Spinal cord (tissue), 10 donors: Measurements from ENCODE around the gene PALD1. TPM values are rescaled to one million over a fixed set of nuclear protein-coding genes. Genes with fewer than 3 reads are reported as not detected.

Experiments used
- DNase-seq, 6 donors: peaks; one replicate each; pipeline versions ENCODE4 v3.0.0 to v3.0.0-alpha.2; 2013 to 2015; ENCODE audit warnings: low spot score in 6 of 6, low read depth in 4 of 6
- H3K27ac ChIP-seq: one replicate; pipeline ENCODE4 v1.5.1; 2013; ENCODE audit warnings: low read depth, low read length, control low read depth
- H3K27me3 ChIP-seq: one replicate; pipeline ENCODE4 v1.6.1; 2013; ENCODE audit warnings: low read length; ENCODE audit not compliant: control insufficient read depth, insufficient read depth
- H3K36me3 ChIP-seq: one replicate; pipeline ENCODE4 v1.6.1; 2013; ENCODE audit warnings: low read length; ENCODE audit not compliant: control insufficient read depth, insufficient read depth
- H3K4me1 ChIP-seq: one replicate; pipeline ENCODE4 v1.6.1; 2013; ENCODE audit warnings: low read length; ENCODE audit not compliant: control insufficient read depth, insufficient read depth
- H3K4me3 ChIP-seq: one replicate; pipeline ENCODE4 v1.5.1; 2013; ENCODE audit warnings: low read depth, low read length, control low read depth
- H3K9me3 ChIP-seq: one replicate; pipeline ENCODE4 v1.6.1; 2013; ENCODE audit warnings: low read length; ENCODE audit not compliant: control insufficient read depth, insufficient read depth
- WGBS: methylation state at CpG from one replicate; pipeline ENCODE4 v1.1.5; 2013; ENCODE audit warnings: missing lambda C conversion rate; ENCODE audit not compliant: insufficient coverage; 5-methylcytosine and 5-hydroxymethylcytosine counted together
- polyA plus RNA-seq, 2 donors: library from polyadenylated mRNA; unstranded; fragments of 120-200 nt; gene quantifications; one replicate each; pipeline ENCODE4 v1.2.1, GENCODE V29; 2013; ENCODE audit not compliant: insufficient read length in 2 of 2
- total RNA-seq, 2 donors: library from RNA; depleted of rRNA in 1 of 2; stranded (reverse); fragments of 120-200 nt in 1 of 2; fragments of >200 nt in 1 of 2; gene quantifications; one replicate each; pipeline versions ENCODE4 v1.2.3 to v1.2.4, GENCODE V29; 2013 to 2014
- donor health status: healthy.

PALD1 gene
- total and polyA plus RNA-seq, 4 donors, result 10.0 to 26.3 (median 24.1) TPM

- no peaks in the 10 kb centered on the region for H3K36me3 ChIP-seq
- no peaks in the 10 kb centered on the region for H3K27me3 ChIP-seq
- peaks cover 23% of the 10 kb centered on the region for H3K4me1 ChIP-seq
- DNase-seq, result no peak
- WGBS, result 67% methylated on average over 4 of the region's 19 CpGs
- H3K9me3 ChIP-seq, result no peaks in the 10 kb centered on the region
- H3K4me3 ChIP-seq, result no peak overlapping the region
- peak overlapping the region; percentile 3 for H3K27ac ChIP-seq
Observed at GRCh38 chr10:70582793-70583668, 104.5 kb downstream of the PALD1 start.

GRCh38 chr10:70583669-70584037 lies 105.1 kb downstream of the PALD1 start:
- no peaks in the 10 kb centered on the region for H3K9me3 ChIP-seq
- H3K4me3 ChIP-seq, result no peak overlapping the region
- H3K4me1 ChIP-seq, result peaks cover 23% of the 10 kb centered on the region
- 94% methylated on average over 2 of the region's 2 CpGs for WGBS
- peak overlapping the region; percentile 3 for H3K27ac ChIP-seq
- no peaks in the 10 kb centered on the region for H3K27me3 ChIP-seq
- no peaks in the 10 kb centered on the region for H3K36me3 ChIP-seq
- no peak for DNase-seq

- Histone ChIP-seq H3K27me3 (no peaks in the 10 kb centered on the region), H3K9me3 (no peaks in the 10 kb centered on the region), H3K4me1 (peaks cover 23% of the 10 kb centered on the region), H3K4me3 (no peak overlapping the region), H3K27ac (no peak overlapping the region), H3K36me3 (no peaks in the 10 kb centered on the region)
- DNase-seq, result no peak
- WGBS, result 83% methylated on average over 8 of the region's 11 CpGs
Observed at GRCh38 chr10:70584366-70584765, 105.8 kb downstream of the PALD1 start.

- no peaks in the 10 kb centered on the region for H3K27me3 ChIP-seq
- H3K36me3 ChIP-seq, result no peaks in the 10 kb centered on the region
- no peak overlapping the region for H3K27ac ChIP-seq
- peak in 2 of 6 donors; percentile 77 to 80 for DNase-seq
- peaks cover 23% of the 10 kb centered on the region for H3K4me1 ChIP-seq
- H3K9me3 ChIP-seq, result no peaks in the 10 kb centered on the region
- H3K4me3 ChIP-seq, result no peak overlapping the region
- 38% methylated on average over 5 of the region's 7 CpGs for WGBS
Observed at GRCh38 chr10:70584909-70585544, 106.5 kb downstream of the PALD1 start.

- Histone ChIP-seq H3K9me3 (no peaks in the 10 kb centered on the region), H3K27me3 (no peaks in the 10 kb centered on the region), H3K27ac (no peak overlapping the region), H3K36me3 (no peaks in the 10 kb centered on the region), H3K4me1 (peaks cover 23% of the 10 kb centered on the region), H3K4me3 (no peak overlapping the region)
- DNase-seq, result no peak
- 80% methylated on average over 2 of the region's 8 CpGs for WGBS
Observed at GRCh38 chr10:70585578-70586169, 107.1 kb downstream of the PALD1 start.

- Histone ChIP-seq H3K27me3 (no peaks in the 10 kb centered on the region), H3K36me3 (no peaks in the 10 kb centered on the region), H3K4me3 (no peak overlapping the region), H3K9me3 (no peaks in the 10 kb centered on the region), H3K27ac (no peak overlapping the region), H3K4me1 (peaks cover 23% of the 10 kb centered on the region)
- no peak for DNase-seq
- 93% methylated on average over 2 of the region's 8 CpGs for WGBS
Observed at GRCh38 chr10:70586348-70586930, 107.9 kb downstream of the PALD1 start.

- WGBS, result 75% methylated on average over 3 of the region's 8 CpGs
Observed at GRCh38 chr10:70587045-70587658, 108.6 kb downstream of the PALD1 start.

GRCh38 chr10:70588255-70588654 lies 109.7 kb downstream of the PALD1 start:
- DNase-seq, result no peak
- H3K4me3 ChIP-seq, result no peak overlapping the region
- no peaks in the 10 kb centered on the region for H3K27me3 ChIP-seq
- no peaks in the 10 kb centered on the region for H3K36me3 ChIP-seq
- H3K27ac ChIP-seq, result no peak overlapping the region
- H3K4me1 ChIP-seq, result peaks cover 23% of the 10 kb centered on the region
- H3K9me3 ChIP-seq, result no peaks in the 10 kb centered on the region
- 64% methylated on average over 4 of the region's 6 CpGs for WGBS

More at GRCh38 chr10:70587045-70587658, 108.6 kb downstream of the PALD1 start:
- H3K27me3 ChIP-seq, result no peaks in the 10 kb centered on the region
- H3K4me3 ChIP-seq, result no peak overlapping the region
- no peaks in the 10 kb centered on the region for H3K9me3 ChIP-seq
- H3K36me3 ChIP-seq, result no peaks in the 10 kb centered on the region
- DNase-seq, result no peak
- H3K27ac ChIP-seq, result no peak overlapping the region
- H3K4me1 ChIP-seq, result peaks cover 23% of the 10 kb centered on the region

- Histone ChIP-seq H3K36me3 (no peaks in the 10 kb centered on the region), H3K27me3 (no peaks in the 10 kb centered on the region), H3K4me3 (no peak overlapping the region), H3K9me3 (no peaks in the 10 kb centered on the region), H3K4me1 (peaks cover 23% of the 10 kb centered on the region), H3K27ac (no peak overlapping the region)
- WGBS, result 77% methylated on average over 5 of the region's 10 CpGs
- DNase-seq, result no peak
Observed at GRCh38 chr10:70588859-70589570, 110.4 kb downstream of the PALD1 start.
